GM19438 (cell line): ENCODE data around the gene TGIF2.
A peak's percentile ranks its signal among the peaks of the same experiment; 100 is the strongest.
"Not testable (repeated sequence)": the region's sequence is repeated elsewhere in the genome, so short reads cannot be mapped to it uniquely, and the experiment has no call there.

Source experiments
- ATAC-seq: cut with Tn5 transposase; IDR thresholded peaks from one replicate; pipeline ENCODE4 v1.9.1; 2021; ENCODE audit warnings: low read depth; ENCODE audit not compliant: unreplicated experiment

Gene TGIF2

DNA sequence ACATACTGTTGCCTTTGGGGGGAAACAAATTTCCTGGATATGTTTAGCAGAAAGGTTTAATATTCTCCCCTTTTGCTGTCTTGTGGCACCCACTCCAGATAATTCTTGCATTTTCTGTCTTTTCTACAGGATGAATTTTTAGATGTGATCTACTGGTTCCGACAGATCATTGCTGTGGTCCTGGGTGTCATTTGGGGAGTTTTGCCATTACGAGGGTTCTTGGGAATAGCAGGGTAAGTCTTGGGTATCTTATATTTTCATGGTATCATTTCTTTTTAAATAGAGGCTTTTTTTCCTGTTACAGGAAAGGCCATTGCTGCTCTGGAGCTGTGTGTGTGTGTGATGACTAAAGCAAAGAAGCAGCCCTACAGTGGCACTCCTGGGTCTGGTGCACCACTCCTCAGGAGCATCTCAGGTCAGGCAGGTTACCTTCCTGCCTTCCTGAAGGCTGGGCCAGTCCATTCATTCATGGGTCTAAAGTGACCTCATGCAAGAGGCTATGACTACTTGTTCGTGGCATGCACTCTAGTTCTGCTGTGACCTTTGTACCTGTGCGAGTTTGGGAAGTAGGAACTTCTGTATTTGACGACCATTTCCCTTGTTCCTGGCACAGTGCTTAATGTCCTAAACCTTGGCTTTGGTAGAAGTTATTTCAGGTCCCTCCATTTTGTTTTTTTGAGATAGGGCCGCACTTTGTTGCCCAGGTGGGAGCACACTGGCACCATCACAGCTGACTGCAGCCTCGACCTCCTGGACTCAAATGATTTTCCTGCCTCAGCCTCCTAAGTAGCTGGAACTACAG, 34.4 kb downstream of the TGIF2 start:
- ATAC-seq = no peak

DNA sequence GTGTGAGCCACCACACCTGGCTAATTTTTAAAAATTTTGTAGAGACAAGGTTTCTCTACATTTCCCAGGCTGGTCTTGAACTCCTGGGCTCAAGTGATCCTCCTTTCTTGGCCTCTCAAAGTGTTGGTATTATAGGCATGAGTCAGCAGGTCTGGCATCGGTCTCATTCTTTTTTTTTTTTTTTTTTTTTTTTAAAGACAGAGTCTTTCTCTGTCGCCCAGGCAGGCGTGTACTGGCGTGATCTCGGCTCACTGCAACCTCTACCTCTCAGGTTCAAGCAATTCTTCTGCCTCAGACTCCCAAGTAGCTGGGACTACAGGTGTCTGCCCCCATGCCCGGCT, 35.0 kb downstream of the TGIF2 start:
- ATAC-seq = not testable (repeated sequence)

DNA sequence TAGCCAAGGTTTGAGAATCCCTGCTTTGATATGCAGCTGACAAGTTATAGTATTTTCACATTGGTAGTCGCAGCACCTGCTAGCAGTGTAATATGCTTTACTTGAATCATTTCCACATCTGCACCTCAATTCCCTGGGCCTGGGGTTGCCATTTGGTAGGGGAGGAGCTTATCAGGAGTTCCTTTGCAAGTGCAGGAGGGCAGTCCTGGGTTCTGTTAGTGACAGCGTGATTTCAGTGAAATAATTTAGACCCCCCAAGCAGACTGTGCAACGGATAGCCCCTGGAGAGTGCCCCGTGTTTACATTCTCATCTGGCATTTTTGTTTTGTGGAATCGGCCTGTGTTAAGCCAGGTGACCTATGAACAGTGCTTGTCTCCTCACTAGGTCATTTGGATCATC, 38.2 kb downstream of the TGIF2 start:
- no peak for ATAC-seq

DNA sequence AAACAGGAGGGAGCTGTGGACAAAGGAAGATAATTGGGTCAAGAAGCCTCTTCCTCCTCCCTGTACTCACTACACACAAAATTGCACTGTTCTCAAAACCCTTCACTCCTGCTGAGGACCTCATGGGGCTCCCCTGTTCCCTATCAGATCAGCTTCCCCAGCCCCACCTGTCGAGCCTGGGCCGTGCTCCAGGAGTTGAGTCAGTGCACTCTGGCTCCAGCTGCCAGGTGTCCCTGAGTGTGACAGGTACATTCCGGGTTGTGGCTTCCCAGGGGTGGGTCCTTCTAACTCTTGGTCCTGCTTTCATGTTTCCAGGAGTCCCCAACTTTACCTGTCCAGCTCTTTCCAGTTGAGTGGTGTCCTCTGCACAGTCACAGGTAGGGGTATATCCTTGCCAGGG, 40.6 kb downstream of the TGIF2 start:
- ATAC-seq = no peak

DNA sequence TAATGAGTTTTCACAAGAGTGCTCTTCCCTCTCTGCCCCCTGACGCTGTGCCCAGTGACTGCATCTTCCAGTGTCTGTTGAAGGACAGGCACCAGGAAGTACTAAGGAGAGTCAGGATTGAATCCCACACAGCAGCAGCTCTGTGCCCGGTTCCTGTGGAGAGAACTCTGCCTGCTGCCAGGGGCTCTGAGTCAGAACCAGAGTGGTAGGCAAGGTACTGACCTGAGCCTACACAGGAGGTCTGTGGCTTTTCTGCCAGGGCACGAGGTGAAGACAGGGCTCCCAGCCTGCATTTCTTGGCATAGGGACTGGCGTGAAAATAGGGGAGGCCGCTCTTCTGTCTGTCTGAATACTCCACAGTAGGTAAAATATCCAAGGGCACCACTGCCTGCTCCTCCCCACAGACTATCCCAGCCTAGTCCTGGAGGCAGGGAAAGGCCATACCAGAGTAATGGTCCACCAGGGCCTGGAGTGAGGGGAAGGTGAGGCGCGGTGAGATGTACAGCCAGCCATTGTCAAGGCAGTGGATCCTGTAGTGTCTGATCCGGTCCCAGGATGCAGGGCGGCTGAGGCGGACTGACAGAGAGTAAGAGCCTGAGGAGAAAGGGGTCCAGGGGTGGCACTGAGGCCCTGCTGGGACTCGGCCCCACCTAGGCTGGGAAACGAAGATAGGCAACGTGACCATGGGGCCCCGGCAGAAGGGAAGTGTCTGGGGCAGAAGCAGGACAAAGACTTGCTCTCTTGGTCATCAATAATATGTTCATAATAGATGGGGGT, 41.6 kb downstream of the TGIF2 start:
- ATAC-seq = no peak

DNA sequence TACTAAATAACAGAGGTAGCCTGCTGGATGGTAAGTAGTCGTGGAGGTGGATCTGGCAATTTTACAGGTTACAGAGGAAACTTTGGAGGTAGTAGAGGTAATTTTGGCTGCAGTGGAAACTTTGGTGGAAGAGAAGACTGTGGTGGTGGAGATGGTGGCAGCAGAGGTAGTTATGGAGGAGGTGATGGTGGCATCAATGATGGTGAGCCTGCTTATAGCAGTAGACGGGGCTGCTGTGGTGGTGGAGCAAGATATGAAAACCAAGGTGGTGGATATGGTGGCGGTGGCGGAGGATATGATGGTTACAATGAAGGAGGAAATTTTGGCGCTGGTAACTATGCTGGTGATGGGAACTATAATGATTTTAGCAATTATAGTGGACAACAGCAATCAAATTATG, 47.5 kb downstream of the TGIF2 start:
- ATAC-seq = no peak

DNA sequence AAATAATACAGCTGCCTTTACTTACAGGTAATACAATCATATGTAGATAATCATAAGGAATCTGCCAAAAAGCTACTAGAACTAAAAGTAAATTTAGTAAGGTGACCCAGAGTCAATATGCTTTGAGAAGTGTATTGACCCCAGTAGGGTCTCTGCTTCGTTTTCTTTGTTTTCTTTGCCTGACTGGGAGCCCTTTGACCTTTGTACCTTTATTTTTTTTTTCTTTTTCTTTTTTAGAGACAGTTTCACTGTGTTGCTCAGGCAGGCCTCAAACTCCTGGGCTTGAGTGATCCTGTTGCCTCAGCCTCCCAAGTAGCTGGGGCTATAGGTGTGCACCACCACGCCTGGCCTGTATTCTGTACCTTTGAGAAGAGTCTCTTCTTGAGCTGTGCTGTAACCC, 50.0 kb downstream of the TGIF2 start:
- ATAC-seq = no peak

DNA sequence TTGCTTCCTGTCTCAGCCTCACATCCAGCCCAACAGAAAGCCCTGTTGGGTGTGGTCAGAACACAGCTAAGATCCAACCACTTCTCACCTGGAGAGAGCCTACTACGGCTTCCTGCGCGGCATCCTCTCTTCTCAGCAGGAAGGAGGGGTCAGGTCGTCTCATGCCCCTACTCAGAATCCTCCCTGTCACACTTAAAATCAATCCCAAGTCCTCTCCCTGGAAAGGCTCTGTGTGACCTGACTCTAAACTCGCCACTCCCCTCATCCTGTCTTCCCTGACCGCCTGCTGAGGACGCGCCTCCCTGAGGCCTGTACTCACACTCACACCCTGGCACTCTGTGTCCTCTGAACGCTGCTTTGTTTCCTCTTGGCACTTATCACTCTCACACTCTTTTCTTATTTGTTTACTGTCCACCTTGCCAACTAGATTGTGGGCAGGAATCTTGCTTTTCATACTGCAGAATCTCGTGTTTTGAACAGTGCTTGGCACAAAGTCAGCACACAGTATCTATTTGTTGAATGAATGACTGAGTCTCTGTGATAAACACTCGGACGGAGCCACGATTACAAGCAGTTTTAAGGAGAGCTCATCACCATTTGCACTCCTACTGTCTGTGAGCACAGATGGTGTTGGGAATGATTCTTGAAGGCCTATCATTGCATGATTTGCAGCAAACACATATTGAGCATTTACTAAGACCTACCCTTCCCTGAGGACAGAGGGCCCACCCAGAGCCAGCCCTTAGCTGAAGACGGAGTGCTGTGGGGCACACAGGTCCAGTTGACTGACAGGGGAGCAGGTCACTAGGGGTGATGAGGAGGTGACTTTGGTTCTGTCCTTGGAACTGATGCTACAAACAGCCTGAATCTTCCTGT, 50.9 kb downstream of the TGIF2 start:
- no peak for ATAC-seq

DNA sequence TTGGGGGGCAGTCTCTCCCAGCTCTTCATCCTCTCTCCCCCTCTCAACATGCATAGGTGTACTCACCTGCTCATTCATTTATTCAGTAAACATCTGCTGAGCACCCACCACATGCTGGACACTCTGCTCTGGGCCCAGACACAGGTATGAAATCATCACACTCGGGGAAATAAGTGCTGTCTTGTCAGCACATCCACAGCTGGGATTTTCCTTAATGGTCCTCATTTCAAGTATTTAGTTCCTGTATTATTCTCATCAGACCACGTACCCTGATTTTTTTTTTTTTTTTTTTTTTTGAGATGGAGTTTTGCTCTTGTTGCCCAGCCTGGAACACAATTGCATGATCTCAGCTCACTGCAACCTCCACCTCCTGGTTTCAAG, 51.5 kb downstream of the TGIF2 start:
- ATAC-seq = no peak

DNA sequence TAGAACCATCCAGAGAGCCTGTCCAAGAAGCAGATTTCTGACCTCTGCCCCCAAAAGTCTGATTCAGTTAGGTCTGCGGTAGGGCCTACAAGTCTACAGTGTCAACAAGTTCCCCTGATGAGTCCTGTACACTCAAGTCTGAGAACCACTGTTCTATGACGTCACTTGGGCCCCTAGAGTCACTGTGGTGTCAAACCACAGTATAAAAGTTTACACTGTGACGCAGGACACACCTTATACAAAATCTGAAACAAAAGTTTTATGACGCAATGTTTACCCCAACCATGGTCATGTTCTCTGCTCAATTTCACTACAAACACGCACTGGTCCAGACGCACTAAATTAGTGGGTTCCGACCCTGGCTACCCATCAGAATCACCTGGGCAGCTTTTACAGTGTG, 54.7 kb downstream of the TGIF2 start:
- ATAC-seq = no peak

DNA sequence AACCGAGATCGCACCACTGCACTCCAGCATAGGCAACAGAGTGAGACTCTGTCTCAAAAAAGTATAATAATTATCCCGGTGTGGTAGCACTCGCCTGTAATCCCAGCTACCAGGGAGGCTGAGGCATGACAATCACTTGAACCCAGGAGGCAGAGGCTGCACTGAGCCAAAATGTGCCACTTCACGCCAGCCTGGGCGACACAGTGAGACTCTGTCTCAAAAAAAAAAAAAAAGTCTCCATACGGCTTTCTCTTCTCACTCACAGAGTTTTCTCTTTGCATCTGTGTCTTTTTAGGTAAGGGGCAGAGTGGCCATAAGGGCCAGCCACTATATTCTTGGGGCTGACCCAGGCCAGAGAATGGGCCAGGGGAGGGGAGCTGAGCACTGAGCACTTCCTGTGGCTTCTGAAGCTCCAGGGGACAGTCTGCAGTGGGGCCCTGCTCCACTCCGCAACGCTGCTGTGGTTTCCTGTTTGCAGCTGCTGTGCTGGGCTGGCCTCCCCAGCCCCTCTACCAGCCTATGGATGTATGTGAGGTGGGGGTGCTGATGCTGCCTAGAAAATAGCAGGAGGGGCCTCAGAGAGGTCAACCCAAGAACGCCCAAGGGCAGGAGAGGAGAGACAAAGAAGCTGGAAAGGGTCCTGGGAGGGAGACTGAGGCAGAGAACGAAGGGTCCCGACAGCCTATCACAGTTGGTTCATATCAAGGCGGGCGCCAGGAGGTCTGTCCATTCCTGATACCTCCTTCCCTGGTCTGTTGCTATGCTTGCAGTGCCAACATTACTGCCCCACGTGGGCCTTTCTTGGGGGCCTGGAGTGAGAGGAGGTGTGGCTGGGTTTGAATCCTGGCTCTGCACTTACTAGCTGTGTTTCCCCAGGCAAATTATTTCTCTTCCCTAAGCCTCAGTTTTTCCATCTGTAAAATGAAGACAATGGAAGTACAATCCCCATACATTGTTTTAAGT, 56.6 kb downstream of the TGIF2 start:
- ATAC-seq = peak; percentile 72

DNA sequence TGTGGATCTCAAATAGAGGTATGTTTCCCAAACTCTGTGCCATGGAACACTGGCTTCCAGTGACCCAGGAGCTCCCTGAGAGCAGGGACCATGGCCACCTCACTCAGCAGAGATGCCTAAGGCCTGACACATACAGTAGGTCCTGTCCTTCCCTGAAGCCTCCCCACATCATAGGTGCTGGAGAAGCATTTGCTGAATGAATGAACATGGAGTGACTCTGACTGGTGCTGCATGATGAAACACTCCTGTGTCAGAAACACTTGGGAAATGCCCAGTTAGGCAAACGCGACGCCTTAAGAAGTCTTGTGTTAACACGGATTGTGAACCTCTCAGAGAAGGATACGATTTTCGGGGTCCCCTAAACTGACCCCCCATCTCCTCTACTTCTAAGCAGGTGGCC, 58.2 kb downstream of the TGIF2 start:
- no peak for ATAC-seq

DNA sequence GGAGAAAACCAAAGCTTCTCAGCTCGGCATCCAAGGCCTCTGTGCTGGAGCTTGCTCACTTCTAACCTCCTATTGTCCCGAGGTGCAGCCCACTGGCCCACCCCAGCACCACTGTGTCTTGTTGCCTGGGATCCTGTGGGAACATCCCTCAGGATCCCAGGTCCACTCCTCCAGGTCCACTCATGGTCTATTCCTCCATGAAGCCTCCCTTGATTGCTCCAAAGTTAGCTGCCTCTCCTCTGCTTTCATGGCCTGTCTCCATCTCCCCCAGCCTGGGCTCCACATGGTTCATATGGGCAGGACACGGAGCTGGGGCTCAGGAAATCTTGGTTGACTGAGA, 58.7 kb downstream of the TGIF2 start:
- no peak for ATAC-seq

DNA sequence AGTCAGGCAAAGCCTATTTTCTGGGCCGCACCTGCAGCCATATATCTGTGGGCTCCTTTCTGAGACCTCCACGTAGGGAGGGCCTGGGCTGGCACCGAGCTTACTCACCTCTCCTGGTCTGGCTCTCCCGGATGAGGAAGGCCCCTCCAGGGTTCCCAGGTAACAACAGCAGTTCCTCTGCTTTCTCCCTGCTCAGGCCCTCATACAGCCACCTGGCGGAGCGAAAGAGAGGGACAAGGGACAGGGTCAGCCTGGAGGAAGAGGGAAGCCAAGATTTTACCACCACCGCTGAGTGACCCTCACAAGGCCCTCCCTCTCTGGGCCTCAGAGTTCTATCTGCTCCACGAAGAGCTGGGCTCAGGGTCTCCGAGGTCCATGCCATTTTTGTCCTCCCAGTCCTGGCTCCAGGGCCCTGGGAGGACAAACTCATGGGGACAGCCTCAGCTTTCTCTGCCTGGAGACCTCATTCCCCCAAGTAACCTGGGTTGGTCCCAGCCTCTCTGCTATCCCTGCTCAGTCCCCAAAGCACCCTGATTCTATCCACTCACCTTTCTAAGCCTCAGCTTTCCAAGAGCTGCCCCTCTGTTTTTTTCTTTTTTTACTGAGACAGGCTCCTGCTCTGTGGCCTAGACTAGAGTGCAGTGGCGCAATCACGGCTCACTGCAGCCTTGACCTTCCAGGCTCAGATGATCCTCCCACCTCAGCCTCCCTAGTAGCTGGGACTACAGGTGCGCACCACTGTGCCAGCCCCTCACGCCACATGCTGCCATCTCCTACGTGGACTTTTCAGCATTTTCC, 59.3 kb downstream of the TGIF2 start:
- no peak for ATAC-seq

DNA sequence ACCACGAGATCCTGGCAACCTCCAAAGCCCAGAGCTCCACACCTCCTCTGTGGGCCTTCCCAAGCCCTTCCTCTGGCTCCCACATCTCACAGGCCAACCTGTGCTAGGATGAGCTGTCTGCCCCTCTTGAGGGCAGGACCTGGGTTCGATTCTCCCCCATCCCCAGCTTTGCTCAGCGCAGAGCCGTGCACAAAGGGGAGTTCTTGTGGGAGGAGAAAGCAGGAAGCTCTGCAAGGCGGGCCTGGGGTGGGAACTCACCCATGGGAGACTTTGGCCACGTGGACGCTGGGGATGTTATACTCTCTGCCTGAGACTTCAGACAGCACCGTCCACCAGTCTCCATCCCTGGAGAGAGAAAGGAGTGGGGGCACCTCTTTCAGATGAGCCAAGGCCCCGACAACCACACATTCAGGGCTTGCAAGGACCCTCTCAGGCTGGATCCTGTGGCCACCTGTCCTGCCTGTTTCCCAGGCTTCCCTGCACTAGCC, 59.9 kb downstream of the TGIF2 start:
- no peak for ATAC-seq

DNA sequence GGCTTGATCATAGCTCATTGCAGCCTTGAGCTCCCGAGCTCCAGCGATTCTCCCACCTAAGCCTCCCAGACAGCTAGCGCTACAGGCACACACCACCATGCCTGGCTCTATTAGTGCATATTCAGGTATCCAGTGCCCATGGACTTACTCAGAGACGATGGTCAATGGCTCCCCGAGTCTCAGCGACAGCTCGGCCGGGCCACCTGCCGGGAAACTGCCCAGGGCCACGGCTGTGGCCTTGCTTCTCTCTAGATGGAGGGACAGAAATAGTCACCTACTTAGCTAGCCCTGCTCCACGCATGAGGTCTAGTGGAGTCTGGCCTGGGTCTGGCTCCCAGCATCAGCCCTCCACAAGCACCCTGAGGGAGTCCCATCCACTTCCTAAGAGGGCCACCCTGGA, 60.9 kb downstream of the TGIF2 start:
- no peak for ATAC-seq

DNA sequence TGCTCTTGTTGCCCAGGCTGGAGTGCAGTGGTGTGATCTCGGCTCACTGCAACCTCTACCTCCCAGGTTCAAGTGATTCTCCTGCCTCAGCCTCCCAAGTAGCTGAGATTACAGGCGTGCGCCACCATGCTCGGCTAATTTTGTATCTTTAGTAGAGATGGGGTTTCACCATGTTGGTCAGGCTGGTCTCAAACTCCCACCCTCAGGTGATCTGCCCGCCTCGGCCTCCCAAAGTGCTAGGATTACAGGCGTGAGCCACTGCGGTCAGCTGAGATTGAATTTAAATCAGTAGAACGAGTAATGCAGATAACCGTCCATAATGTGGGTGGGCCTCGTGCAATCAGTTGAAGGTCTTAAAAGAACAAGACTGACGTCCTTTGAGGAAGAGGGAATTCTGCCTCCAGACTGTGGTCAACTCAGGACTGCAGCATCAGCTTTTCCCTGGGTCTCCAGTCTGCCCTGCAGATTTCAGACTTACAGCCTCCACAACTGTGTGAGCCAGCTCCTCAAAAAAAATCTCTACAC, 65.5 kb downstream of the TGIF2 start:
- not testable (repeated sequence) for ATAC-seq

DNA sequence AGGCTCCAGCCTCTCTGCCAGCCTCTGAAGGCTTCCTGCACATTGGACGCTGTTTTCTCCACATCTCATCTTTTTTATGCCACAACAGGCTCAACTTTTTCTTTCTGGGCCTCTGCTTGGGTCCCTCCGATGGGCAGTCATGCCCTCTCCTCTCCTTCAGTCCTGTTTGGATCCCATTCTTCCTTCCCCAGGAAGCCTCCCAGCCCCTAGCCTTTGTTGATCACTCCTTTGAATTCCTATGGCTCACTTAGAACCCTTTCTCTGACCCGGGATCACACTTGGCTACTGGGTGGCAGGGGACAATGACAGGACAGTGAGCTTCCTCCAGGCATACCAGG, 68.1 kb downstream of the TGIF2 start:
- no peak for ATAC-seq

DNA sequence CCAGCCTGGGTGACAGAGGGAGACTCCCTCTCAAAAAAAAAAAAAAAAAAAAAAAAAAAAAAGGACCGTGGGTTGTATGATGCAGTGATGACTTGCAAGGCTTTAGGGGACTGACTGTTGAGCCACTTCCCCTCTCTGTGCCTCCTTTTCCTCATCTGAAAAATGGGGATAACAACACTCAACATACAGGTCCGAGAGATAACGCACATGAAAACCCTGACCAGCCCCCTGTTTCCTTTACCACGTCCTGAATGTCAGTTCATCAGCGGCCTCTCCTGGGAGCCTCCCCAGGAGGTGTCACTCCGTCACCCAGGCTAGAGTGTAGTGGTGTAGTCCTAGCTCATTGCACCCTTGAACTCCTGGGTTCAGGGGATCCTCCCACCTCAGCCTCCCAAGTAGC, 68.7 kb downstream of the TGIF2 start:
- ATAC-seq = no peak
